HepG2 (cell line): ENCODE measurements around the gene CRYM. TPM values are rescaled to one million over a fixed set of nuclear protein-coding genes. Genes with fewer than 3 reads are reported as not detected.

ENCODE experiments used
- ARNT2 ChIP-seq: sonication (generic); formaldehyde crosslinking; IDR thresholded peaks from 2 replicates; pipeline ENCODE4 v1.8.0; 2022; ENCODE audit warnings: mild to moderate bottlenecking, low read depth, missing genetic modification reagents, moderate library complexity
- CBX2 ChIP-seq, 2 experiments: fragments of 200-600 bp in 1 of 2; sonication (generic); formaldehyde crosslinking in 1 of 2; IDR thresholded peaks; 2 replicates each; pipeline versions ENCODE4 v1.7.0 to v1.8.1; 2018 to 2022; ENCODE audit warnings: low read depth in 2 of 2, low read length in 1 of 2, mild to moderate bottlenecking in 1 of 2, missing genetic modification reagents in 1 of 2
- HMG20B ChIP-seq: conservative IDR thresholded peaks from 2 replicates; pipeline ENCODE4 v1.6.1; 2016; ENCODE audit warnings: missing genetic modification reagents, missing compliant biosample characterization
- IKZF1 ChIP-seq: fragments of 450-650 bp; IDR thresholded peaks from 2 replicates; pipeline ENCODE4 v1.7.1; 2016
- KLF6 ChIP-seq: IDR thresholded peaks from 2 replicates; pipeline ENCODE4 v1.8.0; 2016; ENCODE audit warnings: missing biosample characterization, missing genetic modification reagents
- RELA ChIP-seq: sonication (generic); formaldehyde crosslinking; IDR thresholded peaks from 2 replicates; pipeline ENCODE4 v1.4.0; 2020; ENCODE audit warnings: missing genetic modification reagents
- SP2 ChIP-seq: sonication (generic); formaldehyde crosslinking; IDR thresholded peaks from 2 replicates; pipeline ENCODE4 v1.5.1; 2020; ENCODE audit warnings: mild to moderate bottlenecking, missing genetic modification reagents
- SRSF1 ChIP-seq: fragments of 200-400 bp; formaldehyde crosslinking; optimal IDR thresholded peaks from 2 replicates; pipeline ENCODE3; 2017; ENCODE audit warnings: mild to moderate bottlenecking, low read depth, low read length, moderate library complexity
- XRCC5 ChIP-seq: fragments of 200-400 bp; formaldehyde crosslinking; optimal IDR thresholded peaks from 2 replicates; pipeline ENCODE3; 2017; ENCODE audit warnings: mild to moderate bottlenecking, low read length
- YEATS2 ChIP-seq: sonication (generic); formaldehyde crosslinking; IDR thresholded peaks from 2 replicates; pipeline ENCODE4 v1.4.0; 2020; ENCODE audit warnings: missing genetic modification reagents, borderline replicate concordance
- ZNF101 ChIP-seq: sonication (generic); formaldehyde crosslinking; IDR thresholded peaks from 2 replicates; pipeline ENCODE4 v1.4.0; 2020; ENCODE audit warnings: mild to moderate bottlenecking, low read depth, missing genetic modification reagents, borderline replicate concordance
- ZNF138 ChIP-seq: sonication (generic); formaldehyde crosslinking; IDR thresholded peaks from 2 replicates; pipeline ENCODE4 v1.5.0; 2020; ENCODE audit warnings: mild to moderate bottlenecking, low read depth, missing genetic modification reagents
- ZNF432 ChIP-seq: sonication (generic); formaldehyde crosslinking; IDR thresholded peaks from 2 replicates; pipeline ENCODE4 v1.5.0; 2020; ENCODE audit warnings: missing genetic modification reagents, mild to moderate bottlenecking, borderline replicate concordance
- ZNF546 ChIP-seq: sonication (generic); formaldehyde crosslinking; conservative IDR thresholded peaks from 2 replicates; pipeline ENCODE4 v1.8.1; 2023; ENCODE audit warnings: mild to moderate bottlenecking, missing genetic modification reagents
- ZNF644 ChIP-seq: IDR thresholded peaks from 2 replicates; pipeline ENCODE4 v1.6.1; 2016; ENCODE audit warnings: low read depth
- ZNF816 ChIP-seq: sonication (generic); formaldehyde crosslinking; IDR thresholded peaks from 2 replicates; pipeline ENCODE4 v1.8.0; 2022; ENCODE audit warnings: missing genetic modification reagents, mild to moderate bottlenecking, borderline replicate concordance
- polyA plus RNA-seq, 8 experiments: library from polyadenylated mRNA; depleted of rRNA in 3 of 8; stranded (reverse) in 7 of 8; unstranded in 1 of 8; fragments of >200 nt; fragmentation: Illumina TruSeq in 4 of 8; extraction: Trizol in 4 of 8; gene quantifications; 2 replicates each; pipeline versions ENCODE4 v1.2.1 to v1.2.3, GENCODE V29; 2011 to 2016; ENCODE audit warnings: low read depth in 4 of 8, missing spikeins in 1 of 8, mixed read lengths in 1 of 8; ENCODE audit not compliant: insufficient read depth in 1 of 8
- total RNA-seq, 5 experiments: library from RNA; depleted of rRNA; stranded (reverse); fragments of >200 nt; fragmentation: Illumina TruSeq; extraction: Trizol; gene quantifications; 2 replicates each; pipeline ENCODE4 v1.2.3, GENCODE V29; 2016; ENCODE audit warnings: low read depth in 1 of 5
- TF ChIP-seq, protein P1 (sequence below): sonication (generic); formaldehyde crosslinking; IDR thresholded peaks from 2 replicates; pipeline ENCODE4 v1.4.0; 2020; ENCODE audit warnings: missing genetic modification reagents
- TF ChIP-seq, protein P2 (sequence below): sonication (generic); IDR thresholded peaks from 2 replicates; pipeline ENCODE4 v1.6.1; 2016; ENCODE audit warnings: low read depth, borderline replicate concordance
- TF ChIP-seq, protein P3 (sequence below): sonication (generic); formaldehyde crosslinking; IDR thresholded peaks from 2 replicates; pipeline ENCODE4 v1.5.0; 2020; ENCODE audit warnings: missing genetic modification reagents, mild to moderate bottlenecking, borderline replicate concordance
- TF ChIP-seq, protein P4 (sequence below): sonication (generic); formaldehyde crosslinking; IDR thresholded peaks from 2 replicates; pipeline ENCODE4 v1.4.0; 2020; ENCODE audit warnings: mild to moderate bottlenecking, missing genetic modification reagents
- TF ChIP-seq, protein P5 (sequence below): sonication (generic); formaldehyde crosslinking; IDR thresholded peaks from 2 replicates; pipeline ENCODE4 v1.4.0; 2020; ENCODE audit warnings: mild to moderate bottlenecking, low read depth, missing genetic modification reagents

CRYM gene
- total and polyA plus RNA-seq, 2 of the 13 experiments (the other 11 are each of a cell fraction or from before 2014, with no cell fraction given), result 1.9 to 2.2 TPM

DNA sequence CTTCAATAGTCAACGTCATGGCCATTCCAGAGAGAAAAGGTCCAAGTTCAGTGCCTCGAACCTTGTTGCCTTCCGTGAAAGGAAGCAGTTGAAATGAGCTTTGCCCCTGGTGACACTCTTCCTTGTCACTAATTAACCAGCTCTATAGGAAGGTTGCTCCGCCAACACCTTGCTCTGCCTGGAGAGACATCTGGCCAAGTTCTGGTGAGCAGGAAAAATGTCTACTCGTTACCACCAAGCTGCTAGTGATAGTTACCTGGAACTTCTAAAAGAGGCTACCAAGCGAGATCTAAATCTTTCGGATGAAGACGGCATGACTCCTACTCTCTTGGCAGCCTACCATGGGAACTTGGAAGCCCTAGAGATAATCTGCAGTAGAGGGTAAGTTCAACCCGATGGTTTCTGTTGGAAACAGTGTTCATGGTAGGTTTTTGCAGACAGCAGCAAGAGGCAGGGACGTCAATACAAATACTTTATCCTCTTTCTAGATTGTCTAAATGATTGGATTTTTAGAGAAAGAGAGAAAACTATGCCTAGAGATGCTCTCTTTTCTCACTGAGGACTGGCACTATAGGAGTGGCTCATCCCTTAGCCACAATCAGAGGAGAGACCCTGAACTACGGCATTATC, 44.5 kb downstream of the CRYM start, which contains the start of gene ANKS4B (continued):
- TF ChIP-seq, protein P1, sequence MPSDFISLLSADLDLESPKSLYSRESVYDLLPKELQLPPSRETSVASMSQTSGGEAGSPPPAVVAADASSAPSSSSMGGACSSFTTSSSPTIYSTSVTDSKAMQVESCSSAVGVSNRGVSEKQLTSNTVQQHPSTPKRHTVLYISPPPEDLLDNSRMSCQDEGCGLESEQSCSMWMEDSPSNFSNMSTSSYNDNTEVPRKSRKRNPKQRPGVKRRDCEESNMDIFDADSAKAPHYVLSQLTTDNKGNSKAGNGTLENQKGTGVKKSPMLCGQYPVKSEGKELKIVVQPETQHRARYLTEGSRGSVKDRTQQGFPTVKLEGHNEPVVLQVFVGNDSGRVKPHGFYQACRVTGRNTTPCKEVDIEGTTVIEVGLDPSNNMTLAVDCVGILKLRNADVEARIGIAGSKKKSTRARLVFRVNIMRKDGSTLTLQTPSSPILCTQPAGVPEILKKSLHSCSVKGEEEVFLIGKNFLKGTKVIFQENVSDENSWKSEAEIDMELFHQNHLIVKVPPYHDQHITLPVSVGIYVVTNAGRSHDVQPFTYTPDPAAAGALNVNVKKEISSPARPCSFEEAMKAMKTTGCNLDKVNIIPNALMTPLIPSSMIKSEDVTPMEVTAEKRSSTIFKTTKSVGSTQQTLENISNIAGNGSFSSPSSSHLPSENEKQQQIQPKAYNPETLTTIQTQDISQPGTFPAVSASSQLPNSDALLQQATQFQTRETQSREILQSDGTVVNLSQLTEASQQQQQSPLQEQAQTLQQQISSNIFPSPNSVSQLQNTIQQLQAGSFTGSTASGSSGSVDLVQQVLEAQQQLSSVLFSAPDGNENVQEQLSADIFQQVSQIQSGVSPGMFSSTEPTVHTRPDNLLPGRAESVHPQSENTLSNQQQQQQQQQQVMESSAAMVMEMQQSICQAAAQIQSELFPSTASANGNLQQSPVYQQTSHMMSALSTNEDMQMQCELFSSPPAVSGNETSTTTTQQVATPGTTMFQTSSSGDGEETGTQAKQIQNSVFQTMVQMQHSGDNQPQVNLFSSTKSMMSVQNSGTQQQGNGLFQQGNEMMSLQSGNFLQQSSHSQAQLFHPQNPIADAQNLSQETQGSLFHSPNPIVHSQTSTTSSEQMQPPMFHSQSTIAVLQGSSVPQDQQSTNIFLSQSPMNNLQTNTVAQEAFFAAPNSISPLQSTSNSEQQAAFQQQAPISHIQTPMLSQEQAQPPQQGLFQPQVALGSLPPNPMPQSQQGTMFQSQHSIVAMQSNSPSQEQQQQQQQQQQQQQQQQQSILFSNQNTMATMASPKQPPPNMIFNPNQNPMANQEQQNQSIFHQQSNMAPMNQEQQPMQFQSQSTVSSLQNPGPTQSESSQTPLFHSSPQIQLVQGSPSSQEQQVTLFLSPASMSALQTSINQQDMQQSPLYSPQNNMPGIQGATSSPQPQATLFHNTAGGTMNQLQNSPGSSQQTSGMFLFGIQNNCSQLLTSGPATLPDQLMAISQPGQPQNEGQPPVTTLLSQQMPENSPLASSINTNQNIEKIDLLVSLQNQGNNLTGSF (CRISPR knock-in tag), result no peak
- peak; percentile 84 for TF ChIP-seq XRCC5
- TF ChIP-seq, protein P2, sequence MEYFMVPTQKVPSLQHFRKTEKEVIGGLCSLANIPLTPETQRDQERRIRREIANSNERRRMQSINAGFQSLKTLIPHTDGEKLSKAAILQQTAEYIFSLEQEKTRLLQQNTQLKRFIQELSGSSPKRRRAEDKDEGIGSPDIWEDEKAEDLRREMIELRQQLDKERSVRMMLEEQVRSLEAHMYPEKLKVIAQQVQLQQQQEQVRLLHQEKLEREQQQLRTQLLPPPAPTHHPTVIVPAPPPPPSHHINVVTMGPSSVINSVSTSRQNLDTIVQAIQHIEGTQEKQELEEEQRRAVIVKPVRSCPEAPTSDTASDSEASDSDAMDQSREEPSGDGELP, result peak; percentile 62; the same call in 1 of the 2 replicates
- peak; percentile 75; the same call in 1 of the 2 replicates for TF ChIP-seq KLF6
- TF ChIP-seq ZNF546 (CRISPR knock-in tag), result no peak
- no peak for TF ChIP-seq IKZF1
- TF ChIP-seq YEATS2 (CRISPR knock-in tag), result peak; percentile 78; the same call in 1 of the 2 replicates
- peak; percentile 97 for TF ChIP-seq ZNF644 (CRISPR knock-in tag)
- TF ChIP-seq, protein P3, sequence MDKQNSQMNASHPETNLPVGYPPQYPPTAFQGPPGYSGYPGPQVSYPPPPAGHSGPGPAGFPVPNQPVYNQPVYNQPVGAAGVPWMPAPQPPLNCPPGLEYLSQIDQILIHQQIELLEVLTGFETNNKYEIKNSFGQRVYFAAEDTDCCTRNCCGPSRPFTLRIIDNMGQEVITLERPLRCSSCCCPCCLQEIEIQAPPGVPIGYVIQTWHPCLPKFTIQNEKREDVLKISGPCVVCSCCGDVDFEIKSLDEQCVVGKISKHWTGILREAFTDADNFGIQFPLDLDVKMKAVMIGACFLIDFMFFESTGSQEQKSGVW (CRISPR knock-in tag), result no peak
- TF ChIP-seq ZNF138 (CRISPR knock-in tag), result no peak
- TF ChIP-seq, protein P4, sequence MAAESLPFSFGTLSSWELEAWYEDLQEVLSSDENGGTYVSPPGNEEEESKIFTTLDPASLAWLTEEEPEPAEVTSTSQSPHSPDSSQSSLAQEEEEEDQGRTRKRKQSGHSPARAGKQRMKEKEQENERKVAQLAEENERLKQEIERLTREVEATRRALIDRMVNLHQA (CRISPR knock-in tag), result no peak
- TF ChIP-seq HMG20B (CRISPR knock-in tag), result no peak
- TF ChIP-seq, protein P5, sequence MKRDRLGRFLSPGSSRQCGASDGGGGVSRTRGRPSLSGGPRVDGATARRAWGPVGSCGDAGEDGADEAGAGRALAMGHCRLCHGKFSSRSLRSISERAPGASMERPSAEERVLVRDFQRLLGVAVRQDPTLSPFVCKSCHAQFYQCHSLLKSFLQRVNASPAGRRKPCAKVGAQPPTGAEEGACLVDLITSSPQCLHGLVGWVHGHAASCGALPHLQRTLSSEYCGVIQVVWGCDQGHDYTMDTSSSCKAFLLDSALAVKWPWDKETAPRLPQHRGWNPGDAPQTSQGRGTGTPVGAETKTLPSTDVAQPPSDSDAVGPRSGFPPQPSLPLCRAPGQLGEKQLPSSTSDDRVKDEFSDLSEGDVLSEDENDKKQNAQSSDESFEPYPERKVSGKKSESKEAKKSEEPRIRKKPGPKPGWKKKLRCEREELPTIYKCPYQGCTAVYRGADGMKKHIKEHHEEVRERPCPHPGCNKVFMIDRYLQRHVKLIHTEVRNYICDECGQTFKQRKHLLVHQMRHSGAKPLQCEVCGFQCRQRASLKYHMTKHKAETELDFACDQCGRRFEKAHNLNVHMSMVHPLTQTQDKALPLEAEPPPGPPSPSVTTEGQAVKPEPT (CRISPR knock-in tag), result 0 out of 2 replicates have a peak, but pooled peaks have one; percentile 67
- no peak for TF ChIP-seq SP2 (CRISPR knock-in tag)
- no peak for TF ChIP-seq ZNF101
- TF ChIP-seq ARNT2 (CRISPR knock-in tag), result 0 out of 2 replicates have a peak, but pooled peaks have one; percentile 46
- no peak for TF ChIP-seq ZNF432 (CRISPR knock-in tag)
- 0 out of 2 replicates have a peak, but pooled peaks have one; percentile 70 for TF ChIP-seq ZNF816 (CRISPR knock-in tag)
- no peak for TF ChIP-seq SRSF1
- TF ChIP-seq RELA (CRISPR knock-in tag), result no peak; the same call in 1 of the 2 replicates
- no peak for TF ChIP-seq CBX2 (IDR thresholded peaks at IDR 0.05; ENCODE audit: low read depth, low read length)
- no peak for TF ChIP-seq CBX2 (CRISPR knock-in tag; IDR thresholded peaks at IDR 0.05; ENCODE audit: low read depth)
